ENCODE data around the gene CPM.
"Not testable (repeated sequence)": the region's sequence is repeated elsewhere in the genome, so short reads cannot be mapped to it uniquely, and the experiment has no call there.

Gene CPM

DNA sequence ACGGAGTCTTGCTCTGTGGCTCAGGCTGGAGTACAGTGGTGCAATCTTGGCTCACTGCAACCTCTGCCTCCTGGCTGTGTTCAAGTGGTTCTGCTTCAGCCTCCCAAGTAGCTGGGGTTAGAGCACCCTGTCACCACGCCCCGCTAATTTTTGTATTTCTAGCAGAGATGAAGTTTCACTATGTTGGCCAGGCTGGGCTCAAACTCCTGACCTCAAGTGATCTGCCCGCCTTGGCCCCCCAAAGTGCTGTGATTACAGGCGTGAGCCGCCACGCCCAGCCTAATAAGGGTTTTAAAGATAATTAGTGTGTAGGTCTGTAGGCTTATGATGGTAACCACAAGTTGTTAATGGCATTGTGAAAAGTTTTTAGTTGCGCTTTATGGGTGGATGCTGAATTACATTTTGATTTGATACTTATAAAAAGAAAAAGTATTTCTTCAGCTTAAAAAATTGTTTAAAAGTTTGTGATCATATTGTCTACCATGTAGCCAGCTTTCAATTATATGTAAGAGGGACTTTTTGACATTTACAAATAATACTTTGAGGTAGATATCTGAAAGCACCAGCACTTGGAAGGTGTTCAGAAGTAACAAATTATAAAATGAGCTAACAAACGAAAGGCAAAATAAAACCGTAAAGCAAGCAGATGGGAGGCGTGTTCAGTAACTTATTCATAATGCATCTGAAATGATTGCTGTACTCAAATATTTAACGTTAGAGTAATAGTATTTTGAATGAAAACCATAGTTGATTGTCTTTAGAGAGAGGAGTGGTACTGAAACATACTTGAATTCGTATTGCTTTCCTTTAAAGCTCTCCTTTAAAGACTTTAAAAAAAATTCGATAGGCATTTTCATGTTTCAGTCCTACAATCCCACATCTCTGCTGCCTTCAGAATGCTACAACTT is 87.9 kb downstream of the CPM start:
- DNase-seq = no peak

DNA sequence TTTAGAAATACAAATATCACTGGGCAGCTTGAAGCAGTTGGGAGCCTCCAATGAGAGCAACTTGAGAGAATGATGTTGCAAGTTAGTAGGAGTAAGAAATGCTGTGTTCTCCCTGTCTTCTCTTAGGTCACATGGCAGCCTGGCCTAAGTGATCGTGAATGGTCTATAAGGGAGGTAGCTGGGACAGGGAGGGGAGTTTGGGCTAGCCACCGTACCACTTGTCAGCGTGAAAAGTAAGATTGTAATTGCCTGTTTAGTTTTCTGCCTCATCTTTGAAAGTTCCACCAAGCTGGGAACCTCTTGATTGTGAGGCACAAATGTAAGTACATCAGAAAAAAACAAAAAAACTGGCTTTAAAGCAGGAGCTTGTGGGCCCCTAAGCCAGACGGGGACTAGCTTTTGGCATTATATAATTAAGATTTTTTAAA is 88.6 kb downstream of the CPM start:
- DNase-seq = no peak

DNA sequence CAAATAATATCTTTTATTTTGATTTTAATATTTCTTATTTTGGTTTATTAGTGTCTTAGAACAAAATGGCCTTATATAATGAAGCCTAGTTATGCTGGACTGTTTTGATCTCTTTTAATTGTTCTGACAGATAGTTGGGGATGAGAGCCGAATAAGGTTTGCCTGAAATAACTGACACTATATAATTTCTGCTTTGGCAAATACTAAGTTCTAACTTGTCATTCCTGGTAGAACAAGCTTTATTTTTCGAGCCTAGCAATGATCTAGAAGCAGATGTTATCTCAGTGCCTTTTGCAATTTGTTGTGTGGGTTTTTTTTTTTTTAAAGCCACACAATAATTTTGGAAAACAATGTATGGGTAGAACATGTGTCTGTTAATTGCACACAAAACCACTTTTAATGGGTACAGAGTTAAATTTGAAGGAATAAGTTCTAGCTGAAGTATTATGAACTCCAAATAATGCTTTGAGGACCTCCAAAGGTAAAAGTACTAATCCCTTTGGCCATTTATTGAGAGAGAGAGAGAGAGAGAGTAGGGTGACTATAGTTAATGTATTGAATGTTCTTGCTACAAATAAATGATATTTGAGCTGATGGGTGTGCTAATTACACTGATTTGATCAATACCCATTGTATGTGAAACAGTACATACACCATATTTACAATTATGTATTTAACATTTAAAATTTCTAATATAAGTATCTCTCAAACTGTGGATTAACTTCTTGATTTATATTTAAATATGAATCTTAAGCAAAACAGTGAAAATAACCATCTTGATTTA is 90.0 kb downstream of the CPM start:
- no peak for DNase-seq

DNA sequence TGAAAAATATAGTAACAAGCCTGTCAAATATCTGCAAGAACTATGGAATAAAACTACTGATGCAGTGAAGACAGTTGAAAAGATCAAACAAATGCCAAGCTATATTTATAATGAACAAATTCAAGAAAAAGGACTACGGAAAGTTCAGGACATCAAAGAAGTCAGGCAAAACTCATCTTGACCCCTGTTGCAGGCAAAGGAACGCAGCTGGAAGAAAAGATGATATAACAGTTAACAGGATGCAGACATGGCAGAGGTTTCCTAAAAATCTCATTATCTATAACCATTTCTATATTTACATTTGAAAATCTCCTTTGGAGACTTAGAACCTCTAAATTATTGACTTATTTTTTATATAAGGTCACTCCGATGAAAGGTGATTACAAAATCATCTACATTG is 90.8 kb downstream of the CPM start:
- no peak for DNase-seq

DNA sequence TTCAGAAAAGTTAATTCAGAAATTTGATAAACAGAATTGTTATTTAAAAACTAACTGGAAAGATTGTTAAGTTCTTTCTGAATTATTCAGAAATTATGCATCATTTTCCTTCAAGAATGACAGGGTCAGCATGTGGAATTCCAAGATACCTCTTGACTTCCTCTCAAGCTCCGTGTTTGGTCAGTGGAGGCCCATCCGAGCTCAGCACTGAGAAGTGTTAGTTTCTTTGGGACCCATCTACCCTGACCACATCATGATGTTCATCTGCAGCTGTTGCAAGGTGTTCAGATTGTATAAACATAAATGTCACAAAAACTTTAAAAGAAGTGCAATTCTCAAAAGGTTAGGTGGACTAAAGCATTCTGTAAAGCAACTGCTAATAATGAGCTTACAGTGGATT is 91.3 kb downstream of the CPM start:
- DNase-seq = no peak

DNA sequence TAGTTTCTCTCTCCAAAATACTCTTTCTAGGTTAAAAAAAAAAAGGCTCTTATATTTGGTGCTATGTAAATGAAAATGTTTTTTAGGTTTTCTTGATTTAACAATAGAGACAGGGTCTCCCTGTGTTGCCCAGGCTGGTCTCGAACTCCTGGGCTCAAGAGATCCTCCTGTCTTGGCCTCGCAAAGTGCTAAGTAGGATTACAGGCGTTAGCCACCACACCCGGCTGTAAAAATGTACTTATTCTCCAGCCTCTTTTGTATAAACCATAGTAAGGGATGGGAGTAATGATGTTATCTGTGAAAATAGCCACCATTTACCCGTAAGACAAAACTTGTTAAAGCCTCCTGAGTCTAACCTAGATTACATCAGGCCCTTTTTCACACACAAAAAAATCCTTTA is 91.8 kb downstream of the CPM start:
- DNase-seq = not testable (repeated sequence)

DNA sequence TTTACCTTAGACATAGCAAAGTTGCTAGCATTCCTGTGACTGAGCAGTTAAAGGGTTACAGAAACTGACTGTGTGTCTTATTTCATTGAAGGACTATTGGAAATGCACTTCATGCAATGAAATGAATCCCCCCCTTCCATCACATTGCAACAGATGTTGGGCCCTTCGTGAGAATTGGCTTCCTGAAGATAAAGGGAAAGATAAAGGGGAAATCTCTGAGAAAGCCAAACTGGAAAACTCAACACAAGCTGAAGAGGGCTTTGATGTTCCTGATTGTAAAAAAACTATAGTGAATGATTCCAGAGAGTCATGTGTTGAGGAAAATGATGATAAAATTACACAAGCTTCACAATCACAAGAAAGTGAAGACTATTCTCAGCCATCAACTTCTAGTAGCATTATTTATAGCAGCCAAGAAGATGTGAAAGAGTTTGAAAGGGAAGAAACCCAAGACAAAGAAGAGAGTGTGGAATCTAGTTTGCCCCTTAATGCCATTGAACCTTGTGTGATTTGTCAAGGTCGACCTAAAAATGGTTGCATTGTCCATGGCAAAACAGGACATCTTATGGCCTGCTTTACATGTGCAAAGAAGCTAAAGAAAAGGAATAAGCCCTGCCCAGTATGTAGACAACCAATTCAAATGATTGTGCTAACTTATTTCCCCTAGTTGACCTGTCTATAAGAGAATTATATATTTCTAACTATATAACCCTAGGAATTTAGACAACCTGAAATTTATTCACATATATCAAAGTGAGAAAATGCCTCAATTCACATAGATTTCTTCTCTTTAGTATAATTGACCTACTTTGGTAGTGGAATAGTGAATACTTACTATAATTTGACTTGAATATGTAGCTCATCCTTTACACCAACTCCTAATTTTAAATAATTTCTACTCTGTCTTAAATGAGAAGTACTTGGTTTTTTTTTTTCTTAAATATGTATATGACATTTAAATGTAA is 93.5 kb downstream of the CPM start:
- DNase-seq = no peak

DNA sequence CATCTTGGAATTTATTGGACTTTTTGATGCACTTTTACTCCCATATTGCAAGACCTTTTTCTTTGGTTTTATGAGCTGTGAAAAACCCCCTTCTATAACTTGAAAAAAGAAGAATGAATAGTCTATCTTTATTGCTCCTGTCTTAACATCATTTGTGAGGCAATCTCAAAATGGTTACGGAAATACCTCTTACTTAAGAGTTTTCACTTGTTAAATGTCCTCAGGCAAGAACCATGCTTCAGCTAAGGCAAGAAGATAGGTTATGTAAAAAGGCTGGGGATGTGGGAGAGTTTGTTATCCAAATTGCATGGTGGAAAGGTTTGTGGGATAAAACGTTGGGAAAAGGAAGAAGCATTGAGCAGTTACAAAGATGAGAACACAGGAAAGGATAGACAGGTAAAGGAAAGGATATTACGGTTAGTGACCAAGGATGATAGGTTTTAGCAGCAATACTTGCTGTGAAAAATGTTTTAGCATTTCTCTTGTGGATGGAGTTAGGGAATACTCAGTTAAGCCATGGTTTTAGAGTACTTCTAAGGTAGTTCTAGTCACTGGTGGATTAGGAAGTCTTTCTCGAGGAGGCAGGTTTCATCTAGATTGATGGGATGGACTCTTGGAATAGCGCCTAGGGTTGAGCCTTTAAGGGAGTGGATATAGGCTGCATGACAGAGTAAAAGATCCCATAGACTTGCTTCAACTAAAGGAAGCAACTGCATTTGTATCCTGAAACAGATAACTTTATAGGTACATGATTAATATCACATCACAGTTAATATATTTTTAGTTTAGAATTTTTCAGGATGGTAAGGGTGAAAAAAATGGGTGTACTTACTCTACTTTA is 94.7 kb downstream of the CPM start:
- no peak for DNase-seq

DNA sequence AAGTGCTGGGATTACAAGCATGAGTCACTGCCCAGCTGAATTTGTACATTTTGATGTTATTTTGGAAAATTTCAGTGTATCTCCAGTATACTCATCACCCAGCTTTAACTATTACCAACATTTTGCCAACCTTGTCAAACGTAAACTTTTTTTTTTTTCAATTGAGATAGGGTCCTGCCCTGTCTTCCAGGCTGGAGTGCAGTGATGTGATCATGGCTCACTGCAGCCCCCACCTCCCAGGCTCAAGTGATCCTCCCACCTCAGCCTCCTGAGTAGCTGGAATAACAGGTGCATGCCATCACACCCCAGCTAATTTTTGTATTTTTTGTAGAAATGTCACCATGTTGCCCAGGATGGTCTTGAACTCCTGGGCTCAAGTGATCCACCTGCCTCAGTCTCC is 95.8 kb downstream of the CPM start:
- no peak for DNase-seq

DNA sequence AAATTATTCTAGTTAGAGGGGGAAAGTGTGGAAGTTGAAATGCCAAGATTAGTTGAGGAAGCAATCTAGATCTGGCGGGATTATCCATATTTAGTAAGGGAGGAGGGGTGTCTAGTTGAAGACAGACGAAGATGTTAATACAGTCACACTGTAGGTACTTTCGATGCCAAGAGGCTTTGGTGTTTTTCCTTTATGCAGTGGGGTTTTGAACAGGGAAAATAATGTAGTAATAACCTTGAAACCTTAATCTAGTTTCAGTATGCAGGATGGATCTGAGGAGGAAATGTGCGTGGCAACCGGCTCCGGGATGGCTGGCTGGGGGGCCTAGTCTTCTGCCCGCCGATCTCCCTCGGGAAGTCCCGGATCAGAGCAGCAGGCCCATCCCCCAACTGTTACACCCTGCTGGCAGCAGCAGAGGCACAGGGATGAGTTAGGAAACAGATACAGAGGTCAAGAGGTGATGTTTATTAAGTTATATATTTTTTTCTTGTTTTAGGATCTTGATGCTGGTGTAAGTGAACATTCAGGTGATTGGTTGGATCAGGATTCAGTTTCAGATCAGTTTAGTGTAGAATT is 97.5 kb downstream of the CPM start:
- no peak for DNase-seq

DNA sequence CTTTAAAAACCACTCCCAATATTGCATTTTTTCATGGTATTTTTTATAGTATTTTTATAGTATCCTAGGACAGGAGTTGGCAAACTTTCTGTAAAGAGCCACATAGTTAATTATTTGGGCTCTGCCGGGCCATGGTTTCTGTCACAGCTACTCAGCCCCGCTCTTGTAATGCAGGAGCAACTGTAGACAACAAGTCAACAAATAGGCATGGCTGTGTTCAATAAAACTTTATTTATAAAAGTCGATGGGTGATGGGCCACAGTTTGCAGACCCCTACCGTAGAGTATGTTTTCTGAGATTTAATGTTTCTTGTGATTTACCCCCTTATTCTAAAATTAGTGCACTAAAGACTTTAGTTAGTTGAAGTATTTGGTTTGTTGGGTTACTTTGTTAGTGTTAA is 99.5 kb downstream of the CPM start:
- DNase-seq = no peak

DNA sequence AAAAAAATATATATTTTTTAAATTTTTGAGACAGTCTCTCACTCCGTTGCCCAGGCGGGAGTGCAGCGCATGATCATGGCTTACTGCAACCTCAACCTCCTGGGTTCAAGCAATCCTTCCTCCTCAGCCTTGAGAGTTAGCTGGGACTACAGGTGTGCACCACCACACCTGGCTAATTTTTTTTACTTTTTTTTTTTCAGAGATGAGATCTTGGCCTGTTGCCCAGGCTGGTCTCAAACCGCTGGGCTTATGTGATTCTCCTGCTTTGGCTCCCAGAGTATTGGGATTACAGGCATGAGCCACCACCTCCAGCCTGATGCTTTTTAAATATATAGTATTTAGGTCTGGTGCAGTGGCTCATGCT is 100.5 kb downstream of the CPM start:
- DNase-seq = no peak

DNA sequence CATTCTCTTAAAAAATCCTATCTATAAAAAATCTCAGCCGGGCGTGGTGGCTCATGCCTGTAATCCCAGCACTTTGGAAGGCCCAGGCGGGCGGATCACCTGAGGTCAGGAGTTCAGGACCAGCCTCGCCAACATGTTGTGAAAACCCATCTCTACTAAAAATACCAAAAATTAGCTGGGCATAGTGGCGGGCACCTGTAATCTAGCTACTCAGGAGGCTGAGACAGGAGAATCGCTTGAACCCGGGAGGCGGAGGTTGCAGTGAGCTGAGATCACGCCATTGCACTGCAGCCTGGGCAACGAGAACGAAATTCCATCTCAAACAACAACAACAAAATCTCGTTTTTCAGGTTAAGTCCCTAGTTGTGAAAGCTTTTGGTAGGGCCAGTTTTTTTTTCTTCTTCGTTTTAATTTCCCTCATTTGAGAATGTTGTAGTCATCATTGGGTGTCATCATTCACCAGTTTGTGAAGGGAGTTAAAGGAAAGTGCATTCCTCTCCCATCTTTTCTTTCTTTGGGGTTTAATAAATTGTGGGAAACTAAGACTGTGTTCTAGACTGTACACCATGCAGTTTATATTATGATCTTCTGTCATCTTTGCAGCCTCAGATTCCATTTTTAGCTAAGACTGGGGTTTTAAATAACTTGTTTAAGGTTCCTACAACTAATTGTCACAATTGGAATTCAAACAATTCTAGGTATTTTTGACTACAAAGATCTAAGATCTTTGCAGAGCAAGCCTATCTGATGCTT is 101.0 kb downstream of the CPM start:
- DNase-seq = no peak

DNA sequence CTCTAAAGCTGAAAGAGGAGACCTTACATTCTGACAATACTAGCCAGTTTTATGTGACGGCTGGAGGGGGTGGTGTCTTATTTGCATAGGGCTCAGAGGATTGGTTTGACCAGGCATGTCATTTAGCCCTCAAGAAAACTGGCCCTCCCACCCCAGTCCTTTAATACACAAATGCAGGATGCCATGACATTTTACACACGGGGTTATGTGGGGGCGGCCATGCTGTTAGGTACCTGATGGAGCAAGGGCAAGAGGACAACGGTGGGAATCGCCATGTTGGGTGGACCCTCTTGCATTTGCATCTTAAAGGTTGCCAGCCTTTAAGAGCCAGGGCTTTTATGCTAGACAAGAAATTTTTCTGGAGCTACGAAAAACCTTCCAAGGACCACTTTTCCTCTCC is 101.7 kb downstream of the CPM start:
- no peak for DNase-seq

DNA sequence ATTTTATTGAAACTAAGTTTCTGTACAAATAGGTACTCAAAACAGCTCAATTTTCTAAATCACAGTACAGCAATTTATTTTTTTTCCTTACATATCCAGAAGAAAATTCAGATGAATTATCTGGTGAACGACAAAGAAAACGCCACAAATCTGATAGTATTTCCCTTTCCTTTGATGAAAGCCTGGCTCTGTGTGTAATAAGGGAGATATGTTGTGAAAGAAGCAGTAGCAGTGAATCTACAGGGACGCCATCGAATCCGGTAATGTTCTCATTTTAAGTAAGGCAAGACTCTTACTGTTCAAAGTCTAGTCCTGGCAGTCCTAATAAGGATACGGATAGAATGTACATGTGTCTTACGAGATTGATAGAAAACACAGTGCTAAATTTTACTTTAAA is 104.3 kb downstream of the CPM start:
- no peak for DNase-seq

DNA sequence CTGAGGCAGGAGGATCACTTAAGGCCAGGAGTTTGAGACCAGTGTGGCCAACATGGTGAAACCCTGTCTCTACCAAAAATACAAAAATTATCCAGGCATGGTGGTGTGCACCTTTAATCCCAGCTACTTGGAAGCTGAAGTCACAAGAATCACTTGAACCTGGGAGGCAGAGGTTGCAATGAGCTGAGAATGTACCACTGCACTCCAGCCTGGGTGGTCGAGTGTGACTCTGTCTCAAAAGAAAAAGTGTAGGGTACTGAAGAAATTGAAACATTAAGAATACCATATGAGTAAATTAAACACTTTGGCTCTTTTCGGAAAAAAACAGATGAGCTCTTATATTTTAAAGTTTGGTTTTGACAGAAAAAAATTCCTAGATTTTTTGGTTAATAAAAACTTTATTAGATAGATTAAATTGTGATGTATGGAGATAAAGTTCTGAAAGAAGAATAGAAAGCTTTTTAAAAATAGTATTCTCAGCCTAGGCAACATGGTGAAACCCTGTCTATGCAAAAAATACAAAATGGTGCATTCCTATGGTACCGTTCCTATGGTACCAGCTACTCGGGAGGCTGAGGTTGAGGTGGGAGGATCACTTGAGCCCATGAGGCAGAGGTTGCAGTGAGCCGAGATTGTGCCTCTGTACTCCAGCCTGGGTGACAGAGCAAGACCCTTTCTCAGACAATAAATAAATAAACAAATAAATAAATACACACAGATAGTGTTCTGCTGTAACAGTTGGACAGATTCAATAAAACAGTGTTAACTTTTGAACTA is 104.9 kb downstream of the CPM start:
- no peak for DNase-seq

DNA sequence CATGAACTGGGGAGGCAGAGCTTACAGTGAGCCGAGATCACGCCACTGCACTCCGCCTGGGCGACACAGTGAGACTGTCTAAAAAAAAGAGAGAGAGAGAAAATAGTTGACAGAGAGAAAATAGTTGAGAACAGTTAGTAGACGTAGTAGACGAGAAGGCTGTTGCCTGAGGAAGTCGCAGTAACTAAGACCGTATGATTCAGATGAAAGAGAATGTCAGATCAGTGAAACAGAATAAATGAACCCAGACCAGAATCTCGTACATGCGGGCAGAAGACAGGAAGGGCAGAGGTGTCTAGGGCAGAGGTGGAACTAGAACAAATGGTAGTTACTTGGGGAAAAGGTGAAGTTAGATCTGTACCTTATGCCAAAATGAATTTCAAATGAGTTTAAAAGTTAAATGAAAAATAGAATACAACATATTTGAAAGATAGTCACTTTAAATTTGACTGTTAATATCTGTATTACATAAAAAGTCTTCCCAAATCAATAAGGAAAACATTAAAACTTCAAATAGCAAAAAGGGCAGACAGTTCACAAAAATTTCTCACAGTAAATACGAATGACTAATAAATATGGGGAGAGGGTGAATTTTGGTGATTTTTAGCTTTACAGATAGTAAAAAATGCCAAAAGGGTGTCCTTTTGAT is 107.3 kb downstream of the CPM start:
- no peak for DNase-seq

DNA sequence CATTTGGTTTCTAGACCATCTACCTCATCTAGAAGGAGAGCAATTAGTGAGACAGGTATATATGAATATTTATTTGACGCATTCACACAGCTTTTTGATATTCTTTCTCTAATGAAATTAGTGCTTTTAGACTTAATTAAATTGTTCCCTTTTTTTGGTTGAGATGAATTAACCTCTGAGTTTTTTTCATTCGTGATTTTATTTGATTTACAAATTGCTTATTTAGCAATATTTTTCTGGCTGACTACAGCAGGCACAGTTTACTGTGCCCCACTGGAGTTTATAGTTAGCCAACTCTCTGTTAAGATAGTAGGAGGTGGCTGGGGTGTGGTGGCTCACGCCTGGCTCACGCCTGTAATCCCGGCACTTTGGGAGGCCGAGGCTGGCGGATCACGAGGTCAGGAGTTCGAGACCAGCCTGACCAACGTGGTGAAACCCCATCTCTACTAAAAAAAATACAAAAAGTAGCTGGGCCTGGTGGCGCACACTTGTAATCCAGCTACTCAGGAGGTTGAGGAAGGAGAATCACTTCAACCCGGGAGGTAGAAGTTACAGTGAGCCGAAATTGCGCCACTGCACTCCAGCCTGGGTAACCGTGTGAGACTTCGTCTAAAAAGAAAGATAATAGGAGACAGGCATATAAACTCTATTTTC is 108.2 kb downstream of the CPM start:
- DNase-seq = no peak

DNA sequence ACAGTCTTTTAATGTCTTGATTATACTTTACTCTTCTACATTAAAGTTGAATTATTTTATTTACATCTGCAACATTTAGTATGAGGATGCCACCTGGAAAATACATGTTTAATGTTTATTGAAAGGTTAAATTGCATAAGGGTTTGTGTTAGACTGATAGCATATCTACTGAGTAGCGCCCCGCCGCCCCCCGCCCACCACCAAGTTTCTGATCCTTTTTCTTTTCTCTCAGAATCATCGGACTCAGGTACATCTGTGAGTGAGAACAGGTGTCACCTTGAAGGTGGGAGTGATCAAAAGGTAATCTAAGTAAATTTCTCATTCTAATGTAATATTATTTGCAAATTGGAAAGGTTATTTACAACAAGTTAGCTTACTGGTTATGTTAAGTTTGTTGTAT is 108.8 kb downstream of the CPM start:
- no peak for DNase-seq

Measured in NCI-H2227 treated with DMSO at 0.1 percent for 48 hours (cell line).